Activated naive CD8-positive, alpha-beta T cell treated with anti-CD3 and anti-CD28 coated beads for 36 hours (primary cell): ENCODE results near the gene CWC22. TPM values are rescaled to one million over a fixed set of nuclear protein-coding genes. Genes with fewer than 3 reads are reported as not detected.
"Not testable (repeated sequence)": the region's sequence is repeated elsewhere in the genome, so short reads cannot be mapped to it uniquely, and the experiment has no call there.

ENCODE experiments used
- DNase-seq: peaks from one replicate; pipeline ENCODE4 v3.0.0; 2021
- H3K27ac Mint-ChIP-seq: one replicate; pipeline ENCODE4 v1.8.0; 2022; ENCODE audit warnings: mild to moderate bottlenecking, moderate library complexity, mixed read lengths
- H3K27me3 Mint-ChIP-seq: one replicate; pipeline ENCODE4 v1.8.0; 2022; ENCODE audit warnings: mild to moderate bottlenecking, mixed read lengths
- H3K36me3 Mint-ChIP-seq: one replicate; pipeline ENCODE4 v1.8.0; 2021; ENCODE audit warnings: mild to moderate bottlenecking, mixed read lengths
- H3K4me1 Mint-ChIP-seq: one replicate; pipeline ENCODE4 v1.8.0; 2021; ENCODE audit warnings: mixed read lengths
- H3K4me3 Mint-ChIP-seq: one replicate; pipeline ENCODE4 v1.8.0; 2022; ENCODE audit warnings: mild to moderate bottlenecking, moderate library complexity, mixed read lengths
- H3K9me3 Mint-ChIP-seq: one replicate; pipeline ENCODE4 v1.8.0; 2022; ENCODE audit warnings: mixed read lengths
- total RNA-seq, 2 experiments: library from RNA; stranded (reverse); gene quantifications; one replicate each; pipeline ENCODE4 v1.2.3, GENCODE V29; 2021

Gene CWC22
- total RNA-seq, 2 experiments from 2014 or later = 28.5 to 30.6 TPM

DNA sequence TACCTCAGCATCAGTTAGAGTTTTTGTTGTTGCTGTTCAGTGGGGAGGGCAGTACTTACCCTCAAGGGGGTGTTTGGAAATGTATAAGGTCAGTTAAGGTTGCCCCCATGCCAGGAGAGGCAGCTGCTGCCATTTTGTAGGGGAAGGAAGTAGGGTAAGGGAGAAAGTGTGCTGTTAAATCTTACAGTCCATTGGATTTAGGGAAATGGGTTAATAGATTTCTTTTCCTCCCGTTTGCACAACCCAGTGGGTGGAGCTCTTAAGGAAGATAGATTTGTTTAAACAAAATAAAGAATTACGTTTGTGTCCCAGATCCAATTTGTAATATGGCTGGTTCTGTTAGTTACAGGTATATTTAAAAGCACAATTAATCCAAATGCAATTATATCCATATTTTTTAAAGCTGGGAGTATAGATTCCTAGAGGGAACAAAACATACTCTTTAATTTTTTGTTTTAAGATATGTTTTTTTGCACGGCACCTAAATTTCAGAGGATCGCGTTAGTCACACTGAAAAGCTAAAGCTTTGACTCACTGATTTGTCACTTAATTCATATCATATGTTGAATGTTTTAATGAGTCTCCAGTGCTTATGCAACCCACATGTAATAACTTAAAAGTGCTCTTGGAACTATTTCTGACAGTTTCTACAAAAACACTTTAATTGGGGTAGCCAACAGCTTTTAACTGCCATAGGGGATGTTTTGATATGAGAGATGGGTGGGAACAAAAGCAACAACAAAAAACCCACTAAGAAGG lies 9.0 kb upstream of the CWC22 start:
- H3K27me3 Mint-ChIP-seq = peaks cover 7% of the 10 kb centered on the region
- H3K36me3 Mint-ChIP-seq = no peaks in the 10 kb centered on the region
- H3K27ac Mint-ChIP-seq = no peak overlapping the region
- H3K9me3 Mint-ChIP-seq = no peaks in the 10 kb centered on the region
- no peak overlapping the region for H3K4me3 Mint-ChIP-seq
- H3K4me1 Mint-ChIP-seq = no peaks in the 10 kb centered on the region
- DNase-seq = no peak

DNA sequence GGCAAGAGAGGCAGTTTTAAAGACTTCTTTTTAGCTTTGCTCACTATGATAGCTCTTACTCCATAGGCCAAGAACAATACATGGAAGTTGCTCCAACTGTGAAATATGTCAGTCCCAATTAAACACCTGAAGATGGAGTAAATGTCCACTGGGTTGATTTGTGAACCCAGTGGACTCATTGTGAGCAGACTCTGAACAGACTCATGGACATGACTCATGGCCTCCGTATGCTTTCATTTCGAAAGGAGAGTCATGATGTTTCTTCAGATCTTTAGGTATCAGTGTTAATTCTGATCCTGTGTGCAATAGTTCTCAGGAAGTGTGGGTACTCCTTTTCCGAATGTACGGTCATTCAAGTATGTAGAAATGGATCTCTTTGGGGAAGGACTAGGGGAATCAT lies 5.4 kb upstream of the CWC22 start:
- DNase-seq = no peak
- H3K27ac Mint-ChIP-seq = no peak overlapping the region
- no peak overlapping the region for H3K4me3 Mint-ChIP-seq
- peaks cover 2% of the 10 kb centered on the region for H3K4me1 Mint-ChIP-seq
- no peaks in the 10 kb centered on the region for H3K36me3 Mint-ChIP-seq
- H3K9me3 Mint-ChIP-seq = no peaks in the 10 kb centered on the region
- peaks cover 4% of the 10 kb centered on the region for H3K27me3 Mint-ChIP-seq

DNA sequence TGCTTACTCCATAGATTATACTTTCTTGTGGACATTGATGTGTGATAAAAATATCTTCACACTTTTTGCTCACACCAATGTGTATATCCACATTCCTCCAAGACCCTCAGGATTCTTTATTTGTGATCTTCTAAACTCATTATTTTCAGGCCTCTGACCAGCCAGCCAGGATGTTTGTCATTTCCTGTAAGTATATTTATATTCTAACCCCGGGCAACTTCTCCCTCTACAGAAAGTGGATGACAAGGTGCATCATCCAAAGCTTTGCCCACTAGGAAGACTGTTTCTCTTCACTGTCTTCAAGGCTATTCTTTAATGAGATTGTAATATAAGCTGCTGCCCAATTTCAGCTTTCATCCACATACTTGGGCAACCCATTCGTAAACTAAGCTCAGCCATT lies 3.6 kb upstream of the CWC22 start:
- Mint-ChIP-seq H3K4me3 (no peak overlapping the region), H3K36me3 (no peaks in the 10 kb centered on the region), H3K27me3 (peaks cover 4% of the 10 kb centered on the region), H3K27ac (no peak overlapping the region), H3K9me3 (no peaks in the 10 kb centered on the region), H3K4me1 (peaks cover 9% of the 10 kb centered on the region)
- no peak for DNase-seq

DNA sequence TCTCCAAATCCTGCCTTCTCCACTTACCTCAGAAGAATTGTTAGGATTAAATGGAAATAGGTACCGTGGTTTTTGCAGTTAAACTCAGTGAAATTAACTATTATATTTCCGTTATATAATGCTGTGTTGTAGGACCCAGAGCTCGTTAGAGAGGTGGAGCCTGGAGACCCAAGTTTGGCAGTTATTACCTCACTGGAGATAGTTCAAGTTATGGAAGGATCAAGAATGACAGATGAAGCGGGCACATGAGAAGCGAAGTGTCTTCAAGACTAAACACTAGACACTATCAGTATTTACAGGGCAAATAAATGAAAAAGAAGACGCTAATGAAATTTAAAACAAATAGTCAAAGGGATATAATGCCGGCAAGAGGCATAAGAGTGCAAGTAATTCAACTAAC lies 866 bp downstream of the CWC22 start:
- H3K4me3 Mint-ChIP-seq = peak overlapping the region; percentile 97
- H3K27ac Mint-ChIP-seq = peak overlapping the region; percentile 100
- peaks cover 38% of the 10 kb centered on the region for H3K4me1 Mint-ChIP-seq
- DNase-seq = no peak
- H3K36me3 Mint-ChIP-seq = peaks cover 20% of the 10 kb centered on the region
- no peaks in the 10 kb centered on the region for H3K9me3 Mint-ChIP-seq
- H3K27me3 Mint-ChIP-seq = no peaks in the 10 kb centered on the region

DNA sequence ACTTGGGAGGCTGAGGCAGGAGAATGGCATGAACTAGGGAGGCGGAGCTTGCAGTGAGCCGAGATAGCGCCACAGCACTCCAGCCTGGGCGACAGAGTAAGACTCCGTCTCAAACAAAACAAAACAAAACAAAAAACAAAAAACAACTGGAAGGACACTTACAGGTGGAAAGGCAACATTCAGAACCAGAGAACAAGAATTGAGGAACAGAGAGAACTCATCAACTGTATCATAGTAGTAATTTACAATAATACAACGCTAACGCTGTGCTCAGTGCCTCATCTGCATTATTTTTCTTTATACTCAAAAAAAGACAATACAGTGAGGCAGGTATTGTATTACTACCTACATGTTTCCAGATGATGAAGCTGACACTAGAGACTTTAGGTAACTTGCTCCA lies 1.6 kb downstream of the CWC22 start:
- not testable (repeated sequence) for H3K27me3 Mint-ChIP-seq, H3K27ac Mint-ChIP-seq, DNase-seq, H3K9me3 Mint-ChIP-seq
- peak overlapping the region; percentile 97 for H3K4me3 Mint-ChIP-seq
- peaks cover 20% of the 10 kb centered on the region for H3K36me3 Mint-ChIP-seq
- peaks cover 40% of the 10 kb centered on the region for H3K4me1 Mint-ChIP-seq

DNA sequence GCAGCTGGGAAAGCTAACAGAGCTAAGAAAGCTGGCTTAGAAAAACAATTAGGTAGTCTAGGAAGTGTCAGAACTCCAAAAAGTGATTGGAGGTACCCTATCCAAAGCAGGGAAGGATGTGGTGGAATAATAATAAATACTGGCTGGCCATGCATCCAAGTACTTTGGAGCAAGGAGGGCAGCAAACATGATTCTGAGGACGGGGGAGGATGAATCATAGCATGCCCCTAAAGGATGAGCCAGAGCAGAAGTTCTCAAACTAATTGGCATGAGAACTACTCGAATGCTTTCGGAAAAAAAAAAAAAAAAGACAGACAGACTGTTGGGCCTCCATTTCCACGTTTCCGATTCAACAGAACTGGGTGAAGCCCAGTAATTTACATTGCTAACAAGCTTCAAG lies 2.4 kb downstream of the CWC22 start:
- peaks cover 20% of the 10 kb centered on the region for H3K36me3 Mint-ChIP-seq
- peaks cover 44% of the 10 kb centered on the region for H3K4me1 Mint-ChIP-seq
- no peaks in the 10 kb centered on the region for H3K9me3 Mint-ChIP-seq
- H3K4me3 Mint-ChIP-seq = no peak overlapping the region
- H3K27me3 Mint-ChIP-seq = no peaks in the 10 kb centered on the region
- no peak for DNase-seq
- H3K27ac Mint-ChIP-seq = no peak overlapping the region

DNA sequence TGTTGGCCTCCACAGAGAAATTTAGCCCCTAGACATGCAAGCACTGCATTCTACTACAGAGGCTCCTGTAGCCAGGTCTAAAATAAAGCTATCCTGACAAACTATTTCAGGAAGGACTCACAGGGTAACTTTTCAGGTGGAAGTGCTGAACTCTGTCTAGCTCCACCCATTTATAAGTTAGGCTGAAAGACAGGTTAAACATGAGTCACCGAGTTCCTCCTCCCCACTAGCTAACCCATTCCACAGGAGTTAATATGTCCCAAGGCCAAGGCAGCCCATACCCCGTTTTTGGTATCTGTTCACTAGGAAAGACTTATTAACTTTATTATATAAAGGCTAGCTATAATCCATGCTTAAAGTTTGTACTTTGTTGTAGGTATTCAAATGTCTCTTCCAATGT lies 3.5 kb downstream of the CWC22 start:
- Mint-ChIP-seq H3K27me3 (no peaks in the 10 kb centered on the region), H3K27ac (no peak overlapping the region), H3K36me3 (peaks cover 20% of the 10 kb centered on the region), H3K4me3 (no peak overlapping the region), H3K9me3 (no peaks in the 10 kb centered on the region), H3K4me1 (peaks cover 48% of the 10 kb centered on the region)
- no peak for DNase-seq

DNA sequence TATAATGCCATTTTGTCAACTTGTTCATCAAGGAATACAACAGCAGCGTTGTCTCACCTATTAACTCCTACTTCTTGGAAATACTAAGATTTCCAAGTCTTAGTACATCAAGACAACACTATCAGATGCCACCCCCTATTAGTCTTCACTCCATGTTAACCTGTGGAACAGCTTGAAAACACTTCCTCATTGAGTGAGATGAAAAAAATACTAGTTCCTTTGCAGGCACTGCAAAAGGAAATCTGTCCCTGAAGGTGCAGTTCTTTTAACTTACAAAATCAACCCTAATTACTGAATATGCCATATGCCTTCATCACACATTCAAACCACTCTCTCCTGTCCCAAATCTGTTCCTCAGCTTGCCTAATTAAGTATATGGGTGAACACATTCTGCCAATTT lies 4.0 kb downstream of the CWC22 start:
- Mint-ChIP-seq H3K27ac (no peak overlapping the region), H3K27me3 (no peaks in the 10 kb centered on the region)

DNA sequence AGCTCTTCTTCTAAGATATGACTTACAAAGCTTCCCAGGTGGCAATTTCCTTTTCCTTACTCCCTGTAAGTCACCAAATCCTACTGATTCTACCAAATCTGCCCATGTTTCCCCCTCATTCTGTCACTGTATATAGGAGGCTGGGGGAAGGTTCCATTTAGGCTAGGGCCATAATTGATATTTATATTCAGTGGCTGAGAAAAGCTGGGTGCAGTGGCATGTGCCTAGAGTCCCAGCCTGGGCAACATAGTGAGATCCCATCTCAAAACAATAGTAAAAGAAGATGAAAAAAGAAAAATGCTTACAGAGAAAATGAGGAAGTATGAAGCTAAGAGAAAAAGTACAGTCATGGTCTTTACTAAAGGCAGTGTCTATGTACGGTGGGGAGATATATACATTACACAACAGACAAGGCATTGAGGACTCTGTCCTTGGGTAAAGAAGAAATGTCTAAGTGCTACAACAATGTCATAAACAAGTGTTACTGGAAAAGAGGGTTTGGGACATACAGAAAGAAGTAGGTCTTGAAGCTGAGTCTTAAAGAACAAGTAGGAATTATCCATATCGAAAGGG lies 4.8 kb downstream of the CWC22 start:
- Mint-ChIP-seq H3K27me3 (no peaks in the 10 kb centered on the region), H3K9me3 (no peaks in the 10 kb centered on the region), H3K4me3 (no peak overlapping the region), H3K4me1 (peaks cover 50% of the 10 kb centered on the region), H3K36me3 (peaks cover 22% of the 10 kb centered on the region), H3K27ac (no peak overlapping the region)
- DNase-seq = no peak

More for the DNA sequence above, 4.0 kb downstream of the CWC22 start:
- H3K36me3 Mint-ChIP-seq = peaks cover 22% of the 10 kb centered on the region
- H3K4me1 Mint-ChIP-seq = peaks cover 48% of the 10 kb centered on the region
- no peaks in the 10 kb centered on the region for H3K9me3 Mint-ChIP-seq
- DNase-seq = no peak
- no peak overlapping the region for H3K4me3 Mint-ChIP-seq

DNA sequence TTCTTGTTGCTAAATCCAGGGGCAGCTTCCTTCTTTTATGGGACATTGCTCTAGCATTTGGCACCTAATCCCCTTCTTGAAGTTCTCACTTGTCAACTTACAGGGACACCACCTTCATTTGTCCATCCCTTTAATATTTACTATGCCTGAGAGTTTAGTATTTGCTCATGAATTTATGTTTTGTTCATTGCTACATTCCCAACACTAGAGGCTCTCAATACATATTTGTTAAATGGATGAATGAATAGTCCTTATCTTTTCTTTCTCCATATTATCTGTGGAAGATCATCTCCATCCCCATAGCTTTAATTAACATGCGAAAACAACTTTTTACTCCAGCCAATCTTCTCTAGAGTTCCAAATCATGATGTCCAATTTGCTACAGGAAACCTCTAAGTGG lies 5.4 kb downstream of the CWC22 start:
- H3K9me3 Mint-ChIP-seq = no peaks in the 10 kb centered on the region
- H3K4me1 Mint-ChIP-seq = peaks cover 51% of the 10 kb centered on the region
- H3K27me3 Mint-ChIP-seq = no peaks in the 10 kb centered on the region
- no peak for DNase-seq
- no peak overlapping the region for H3K27ac Mint-ChIP-seq
- H3K4me3 Mint-ChIP-seq = no peak overlapping the region
- peaks cover 22% of the 10 kb centered on the region for H3K36me3 Mint-ChIP-seq

DNA sequence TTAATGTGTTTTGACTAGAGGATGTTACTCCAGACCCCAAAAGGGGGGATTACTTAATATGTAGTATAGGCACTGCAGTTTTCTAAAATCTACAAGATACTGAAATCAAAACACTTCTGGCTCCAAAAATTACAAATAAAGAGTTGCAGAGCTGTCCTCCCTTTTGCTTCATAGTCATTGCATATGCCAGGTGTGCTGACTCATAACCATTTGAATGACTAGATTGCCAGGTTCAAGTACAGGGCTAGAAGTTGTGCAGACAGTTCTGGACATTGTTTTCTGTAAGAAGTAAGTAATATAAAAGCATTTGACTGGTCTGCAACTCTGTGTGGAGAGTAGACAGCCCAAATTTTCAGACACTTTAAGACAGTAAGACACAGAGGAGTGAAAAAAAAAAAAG lies 6.7 kb downstream of the CWC22 start:
- H3K27ac Mint-ChIP-seq = no peak overlapping the region
- H3K4me3 Mint-ChIP-seq = no peak overlapping the region
- no peak for DNase-seq
- H3K9me3 Mint-ChIP-seq = no peaks in the 10 kb centered on the region
- peaks cover 21% of the 10 kb centered on the region for H3K36me3 Mint-ChIP-seq
- H3K27me3 Mint-ChIP-seq = no peaks in the 10 kb centered on the region
- peaks cover 57% of the 10 kb centered on the region for H3K4me1 Mint-ChIP-seq

DNA sequence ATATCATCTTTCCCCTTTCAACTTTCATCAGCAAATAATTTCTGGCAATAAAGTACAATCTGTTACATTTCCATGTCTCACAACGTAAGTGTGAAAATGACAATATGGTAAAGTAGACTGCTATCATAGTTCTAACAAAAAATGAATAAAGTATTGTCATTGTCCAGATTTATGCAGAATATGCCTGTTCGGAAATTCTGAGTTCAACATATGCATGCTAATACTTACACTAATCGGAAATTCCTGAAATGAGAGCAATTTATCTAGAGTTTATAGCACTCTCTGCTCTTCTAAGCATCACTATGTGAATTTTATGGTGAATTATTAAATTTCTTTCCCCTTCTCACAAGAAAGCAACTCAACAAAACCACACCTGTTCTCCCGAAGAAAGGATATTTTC lies 8.1 kb downstream of the CWC22 start:
- H3K27me3 Mint-ChIP-seq = no peaks in the 10 kb centered on the region
- no peak for DNase-seq
- H3K36me3 Mint-ChIP-seq = peaks cover 19% of the 10 kb centered on the region
- no peaks in the 10 kb centered on the region for H3K9me3 Mint-ChIP-seq
- peaks cover 60% of the 10 kb centered on the region for H3K4me1 Mint-ChIP-seq
- H3K4me3 Mint-ChIP-seq = no peak overlapping the region
- no peak overlapping the region for H3K27ac Mint-ChIP-seq

DNA sequence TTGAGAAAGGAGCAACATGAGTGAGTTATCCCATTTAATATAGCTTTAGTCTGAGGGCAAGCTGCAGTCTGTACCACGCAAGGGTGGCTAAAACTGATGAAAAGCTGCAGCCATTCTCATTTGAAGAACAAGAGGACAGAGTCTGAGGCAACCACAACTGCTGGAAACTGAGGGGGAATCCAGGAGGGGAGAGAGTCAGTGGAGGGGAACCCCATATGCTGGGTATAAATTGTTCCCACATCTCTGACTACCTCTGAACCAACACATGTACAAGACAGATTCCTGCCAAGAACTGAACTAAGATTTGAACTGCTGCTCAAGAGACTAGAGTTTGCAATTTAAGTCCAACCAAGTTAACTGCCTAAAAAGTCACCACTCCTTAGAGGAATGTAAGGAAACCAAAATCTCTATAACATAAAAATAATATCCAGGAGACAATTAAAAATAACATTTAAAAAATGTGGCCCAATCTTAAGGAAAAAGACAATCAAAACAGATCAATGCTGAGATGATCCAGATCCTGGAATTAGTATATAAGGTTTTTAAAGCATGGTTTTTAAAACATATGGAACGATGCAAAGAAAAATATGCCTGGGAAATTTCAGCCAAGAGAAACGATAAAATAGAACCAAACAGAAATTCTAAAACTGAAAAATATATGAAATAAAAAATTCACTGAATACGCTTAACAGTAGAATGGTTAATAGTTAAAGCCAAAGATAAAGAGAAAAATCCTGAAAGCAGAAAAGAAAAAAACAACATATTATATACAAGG lies 11.2 kb downstream of the CWC22 start:
- H3K36me3 Mint-ChIP-seq = peaks cover 11% of the 10 kb centered on the region
- H3K4me1 Mint-ChIP-seq = peaks cover 56% of the 10 kb centered on the region
- no peaks in the 10 kb centered on the region for H3K27me3 Mint-ChIP-seq
- no peak overlapping the region for H3K4me3 Mint-ChIP-seq
- no peak for DNase-seq
- no peaks in the 10 kb centered on the region for H3K9me3 Mint-ChIP-seq
- H3K27ac Mint-ChIP-seq = peak overlapping the region; percentile 61

DNA sequence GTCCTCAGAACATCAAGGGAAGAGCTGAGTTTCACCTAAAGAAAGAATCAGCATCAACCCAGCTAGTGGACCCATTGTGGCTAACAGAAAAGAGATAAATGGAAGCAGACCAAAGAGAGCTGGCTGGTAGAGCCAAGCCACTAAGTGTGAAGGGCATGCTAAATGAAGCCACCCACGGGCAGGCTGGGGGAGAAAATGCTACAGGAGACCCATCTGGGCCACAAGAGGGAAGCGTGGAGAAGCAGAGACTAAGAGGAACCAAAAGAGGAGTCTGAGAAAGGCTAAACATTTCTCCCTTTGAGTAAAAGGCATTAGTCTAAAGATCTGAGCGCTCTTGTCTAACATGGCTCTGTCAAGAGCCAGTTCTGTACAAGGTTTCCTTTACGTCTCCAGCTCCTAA lies 15.8 kb downstream of the CWC22 start:
- no peaks in the 10 kb centered on the region for H3K27me3 Mint-ChIP-seq

DNA sequence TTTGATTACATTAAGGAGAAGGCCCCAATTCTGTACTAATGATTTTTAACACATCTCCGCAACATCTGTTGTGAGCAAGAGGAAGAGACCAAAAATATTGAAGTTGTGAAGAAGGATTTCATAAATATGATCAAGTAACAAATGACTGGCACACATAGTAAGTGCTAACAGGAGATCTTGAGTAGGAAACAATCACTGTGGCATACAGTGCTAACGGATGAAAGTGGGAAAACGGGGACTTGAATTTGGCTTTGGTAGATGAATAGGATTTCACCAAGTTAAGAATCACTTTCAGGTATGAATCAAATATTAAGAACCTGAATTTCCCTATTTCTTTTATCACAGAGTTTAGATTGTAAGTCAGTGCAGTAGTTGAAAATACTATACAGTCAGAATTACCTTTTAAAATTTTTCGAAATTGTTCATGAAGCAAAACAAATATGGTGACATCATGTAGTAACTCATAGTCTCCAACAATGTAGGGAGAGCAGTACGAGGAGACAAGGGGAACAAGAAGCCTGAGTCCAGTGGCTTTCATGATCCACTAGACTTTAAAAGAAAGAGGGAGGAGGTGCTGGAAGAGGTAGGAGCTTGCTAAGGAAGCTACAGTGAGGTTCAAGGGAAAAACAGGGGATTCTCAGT lies 16.3 kb downstream of the CWC22 start:
- Mint-ChIP-seq H3K36me3 (peaks cover 26% of the 10 kb centered on the region), H3K27ac (no peak overlapping the region), H3K27me3 (no peaks in the 10 kb centered on the region), H3K4me3 (no peak overlapping the region), H3K4me1 (peaks cover 38% of the 10 kb centered on the region), H3K9me3 (no peaks in the 10 kb centered on the region)
- no peak for DNase-seq

More for the DNA sequence above, 15.8 kb downstream of the CWC22 start:
- Mint-ChIP-seq H3K4me3 (no peak overlapping the region), H3K9me3 (no peaks in the 10 kb centered on the region), H3K36me3 (peaks cover 21% of the 10 kb centered on the region), H3K27ac (no peak overlapping the region), H3K4me1 (peaks cover 44% of the 10 kb centered on the region)
- DNase-seq = no peak
